GM18870 (cell line): ENCODE results near the gene SPOP.
"Not testable (repeated sequence)": the region's sequence is repeated elsewhere in the genome, so short reads cannot be mapped to it uniquely, and the experiment has no call there.

ENCODE experiments used
- ATAC-seq: cut with Tn5 transposase; IDR thresholded peaks from one replicate; pipeline ENCODE4 v1.9.1; 2021; ENCODE audit warnings: moderate library complexity; ENCODE audit not compliant: unreplicated experiment

Gene SPOP

DNA sequence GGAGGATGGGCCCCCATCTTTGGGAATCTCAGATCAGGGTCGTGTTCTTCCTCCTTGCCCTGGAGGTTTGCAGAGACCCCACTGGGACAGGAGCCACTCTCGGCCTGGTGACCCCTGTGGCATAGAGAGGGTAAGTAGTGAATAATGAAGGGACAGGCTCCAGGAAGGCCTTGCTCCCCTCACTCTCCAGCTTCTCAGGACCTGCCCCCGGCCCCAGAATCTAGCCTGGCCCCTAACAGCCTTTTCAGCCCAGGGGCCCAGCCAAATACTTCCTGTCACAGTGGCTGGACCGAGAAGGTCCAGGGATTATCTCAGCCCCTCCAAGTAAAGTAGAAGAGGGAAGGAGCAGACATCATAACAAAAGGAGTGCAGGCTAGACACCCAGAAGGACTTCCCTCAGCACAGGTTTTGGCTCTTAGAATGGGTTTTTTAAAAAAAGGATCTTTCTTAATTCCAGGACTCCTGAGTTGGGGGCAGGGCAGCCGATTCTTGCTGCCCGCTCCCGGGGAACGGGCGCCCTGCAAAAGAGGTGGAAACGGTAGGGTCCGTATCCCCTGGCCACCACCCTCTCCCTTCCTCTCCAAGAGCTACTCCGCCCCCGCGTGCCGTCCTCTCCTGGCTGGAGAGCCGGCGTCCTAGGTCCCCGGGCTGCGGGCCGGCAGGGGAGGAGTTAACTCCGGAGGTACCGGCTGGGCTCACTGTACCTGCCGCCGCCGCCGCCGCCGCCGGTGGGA, 102.8 kb downstream of the SPOP start:
- ATAC-seq: no peak

GRCh38 chr17:49574323-49574781, 103.5 kb downstream of the SPOP start:
- no peak for ATAC-seq

- no peak for ATAC-seq
Observed at GRCh38 chr17:49573510-49574322, 104.2 kb downstream of the SPOP start.

- ATAC-seq: no peak
Observed at GRCh38 chr17:49572806-49573420, 105.0 kb downstream of the SPOP start.

DNA sequence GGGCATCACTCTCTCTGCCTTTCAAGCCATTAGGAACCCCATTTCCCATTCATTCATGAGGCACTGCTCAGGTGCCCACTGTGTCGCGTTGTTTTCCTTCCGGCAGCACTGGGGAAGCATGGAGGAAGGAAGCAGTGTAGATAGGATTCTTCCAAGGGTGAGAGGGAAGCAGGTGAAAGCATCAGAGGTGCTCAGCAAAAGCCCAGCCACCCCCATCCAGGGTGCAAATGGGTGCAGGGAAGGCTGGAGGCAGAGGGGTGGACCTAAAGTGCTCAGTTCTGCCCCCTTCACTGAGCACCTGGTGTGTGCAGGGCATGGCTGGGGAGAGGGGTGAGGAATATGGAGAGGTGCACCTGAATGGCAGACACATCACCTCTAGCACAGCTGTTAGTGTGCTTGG, 105.7 kb downstream of the SPOP start:
- ATAC-seq: no peak

- no peak for ATAC-seq
Observed at GRCh38 chr17:49571764-49572163, 106.1 kb downstream of the SPOP start.

- no peak for ATAC-seq
Observed at GRCh38 chr17:49571283-49571682, 106.6 kb downstream of the SPOP start.

DNA sequence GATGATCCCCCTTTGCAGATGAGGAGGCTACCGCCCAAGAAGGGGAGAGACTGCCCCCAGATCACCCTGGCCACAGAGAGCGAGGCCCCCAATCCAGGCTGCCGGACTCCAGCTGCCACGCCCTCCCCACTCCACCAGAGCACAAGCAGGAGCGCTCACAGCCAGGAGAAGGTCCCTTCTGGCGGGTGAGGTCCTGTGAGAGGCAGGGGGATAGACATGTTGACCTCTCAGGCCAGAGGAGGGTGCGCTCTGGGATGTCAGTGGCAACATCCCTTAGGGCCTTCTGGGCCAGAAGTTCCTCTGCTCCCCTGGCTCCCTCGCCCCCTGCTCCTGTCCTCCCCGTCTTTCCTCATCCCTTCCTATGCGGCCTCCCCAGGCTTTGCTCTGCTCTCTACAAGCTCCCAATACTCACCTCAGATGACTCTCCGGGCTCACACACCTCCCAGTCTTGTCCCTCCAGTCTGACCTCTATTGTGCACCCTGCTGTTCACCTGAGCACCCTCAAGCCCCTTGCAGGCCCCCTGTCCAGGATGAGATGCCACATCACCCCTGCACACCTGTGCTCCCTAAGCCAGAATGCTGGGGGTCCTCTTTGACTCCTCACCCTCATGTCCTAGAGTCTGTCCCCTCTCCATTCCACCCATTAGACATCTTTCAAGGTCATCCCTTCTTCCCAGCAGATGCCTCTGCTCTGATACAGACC, 107.2 kb downstream of the SPOP start:
- no peak for ATAC-seq

- ATAC-seq: not testable (repeated sequence)
Observed at GRCh38 chr17:49568695-49569047, 109.2 kb downstream of the SPOP start.

DNA sequence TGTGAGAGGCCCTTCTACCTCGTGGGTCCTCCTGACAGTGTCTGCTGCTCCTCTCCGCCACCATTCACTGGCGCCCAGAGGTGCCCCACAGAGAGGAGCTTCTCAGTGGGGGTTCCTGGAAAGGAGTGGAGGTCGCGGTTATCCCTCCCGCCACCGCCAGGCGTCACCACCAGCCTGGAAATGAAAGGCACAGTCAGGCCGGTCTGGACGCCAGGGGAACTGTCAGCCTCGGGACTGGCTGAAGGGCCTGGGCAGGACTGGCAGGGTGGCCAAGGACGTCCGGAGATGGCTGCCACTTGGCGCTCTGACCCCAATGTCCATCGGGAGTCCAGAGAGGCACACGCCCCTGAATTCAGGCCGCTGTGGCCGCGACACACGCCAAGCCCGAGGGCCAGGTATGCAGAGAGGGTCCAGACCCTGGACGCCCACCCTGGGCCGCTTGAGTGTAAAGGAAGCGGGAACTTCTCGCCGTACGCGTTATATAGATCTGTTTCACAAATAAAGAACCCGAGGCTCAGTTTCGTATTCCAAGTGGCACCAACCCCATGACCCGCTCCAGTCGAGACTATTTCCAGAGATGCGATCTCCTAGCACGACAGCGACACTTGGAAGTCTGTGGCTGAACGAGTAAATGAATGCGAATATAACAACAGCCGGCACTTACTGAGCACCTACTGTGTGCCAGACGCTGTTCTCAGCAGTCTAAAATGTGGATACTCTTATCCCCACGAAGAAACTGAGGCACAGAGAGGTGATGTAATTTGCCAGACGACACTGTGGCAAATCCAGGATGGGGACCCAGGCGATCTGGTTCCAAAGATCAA, 109.8 kb downstream of the SPOP start:
- no peak for ATAC-seq

DNA sequence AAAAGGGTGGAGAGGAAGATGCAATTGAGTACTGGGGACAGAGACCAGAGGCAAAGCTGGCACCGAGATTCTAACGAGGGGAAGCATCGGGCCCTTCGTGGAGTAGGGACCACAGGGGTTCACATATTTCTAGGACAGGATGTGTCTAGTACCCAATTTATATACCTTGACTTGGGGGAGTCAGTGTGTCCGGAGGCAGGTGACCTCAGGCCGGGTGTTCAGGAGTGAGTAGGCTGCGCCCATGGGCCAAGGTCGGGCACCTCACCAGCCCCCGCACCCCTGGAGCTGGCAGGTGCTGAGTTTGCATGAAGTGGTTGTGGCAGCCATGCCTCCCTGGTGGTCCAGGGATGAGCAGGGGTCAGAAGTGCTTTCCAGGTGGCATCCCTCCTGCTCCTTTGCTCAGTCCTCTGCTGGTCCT, 110.8 kb downstream of the SPOP start:
- ATAC-seq: no peak

DNA sequence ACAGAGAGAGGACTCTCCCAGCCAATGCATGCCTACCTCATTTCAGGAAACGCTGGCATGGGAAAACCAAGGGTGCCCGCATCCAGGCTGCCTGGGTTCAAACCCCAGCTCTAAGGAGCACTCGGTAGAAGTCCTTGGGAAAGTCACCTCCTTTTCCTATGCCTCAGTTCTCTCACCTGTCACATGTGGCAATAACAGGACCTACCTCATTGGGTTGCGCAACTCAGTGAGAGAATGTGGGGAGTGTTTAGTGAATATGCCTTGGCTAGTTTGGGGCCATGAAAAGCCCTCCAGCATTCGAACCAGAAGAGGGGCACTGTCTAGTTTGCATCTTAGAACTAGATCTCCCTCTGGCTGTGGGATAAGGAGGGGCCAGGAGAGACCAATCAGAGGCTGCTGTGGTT, 111.2 kb downstream of the SPOP start:
- ATAC-seq: no peak

DNA sequence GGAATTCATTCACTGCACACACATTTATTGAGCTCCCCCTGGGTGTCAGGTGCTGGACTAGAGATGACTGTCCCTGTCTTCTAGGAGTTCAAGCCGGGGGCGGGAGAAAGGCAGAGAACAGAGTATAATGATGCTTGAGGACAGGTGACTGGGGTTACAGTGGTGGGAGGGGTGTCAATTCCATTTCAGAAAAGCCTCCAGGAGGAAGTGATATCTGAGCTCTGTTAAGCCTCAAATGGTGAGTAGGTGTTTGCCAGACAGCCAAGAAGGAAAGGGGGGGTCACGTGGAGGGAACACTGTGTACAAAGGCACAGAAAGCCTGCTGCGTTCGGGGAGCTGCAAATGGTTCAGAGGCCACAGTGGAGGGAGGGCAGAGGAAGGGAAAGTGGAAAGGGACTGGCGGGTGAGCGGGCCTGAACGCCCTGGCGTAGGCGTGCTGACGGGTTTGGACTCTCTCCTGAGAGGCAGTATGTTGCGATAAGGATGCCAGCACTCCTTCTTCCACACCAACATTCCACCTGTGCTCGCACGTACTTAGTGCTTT, 111.9 kb downstream of the SPOP start:
- no peak for ATAC-seq

DNA sequence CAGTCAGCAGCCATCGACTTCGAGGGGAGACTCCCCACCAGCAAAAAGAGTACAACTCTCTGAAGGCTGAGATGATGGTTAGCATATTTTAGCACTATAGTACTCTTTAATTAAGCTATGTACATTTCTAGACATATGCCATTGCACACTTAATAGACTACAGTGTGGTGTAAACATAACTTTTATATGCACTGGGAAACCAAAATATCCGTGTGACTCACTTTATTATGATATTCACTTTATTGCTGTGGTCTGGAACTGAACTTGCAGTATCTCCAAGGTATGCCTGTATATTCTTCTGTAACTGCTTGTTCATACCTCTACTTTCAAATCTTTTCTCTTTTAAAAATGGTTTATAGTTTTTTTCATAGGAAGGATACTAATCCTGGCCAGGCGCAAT, 113.3 kb downstream of the SPOP start:
- ATAC-seq: no peak

DNA sequence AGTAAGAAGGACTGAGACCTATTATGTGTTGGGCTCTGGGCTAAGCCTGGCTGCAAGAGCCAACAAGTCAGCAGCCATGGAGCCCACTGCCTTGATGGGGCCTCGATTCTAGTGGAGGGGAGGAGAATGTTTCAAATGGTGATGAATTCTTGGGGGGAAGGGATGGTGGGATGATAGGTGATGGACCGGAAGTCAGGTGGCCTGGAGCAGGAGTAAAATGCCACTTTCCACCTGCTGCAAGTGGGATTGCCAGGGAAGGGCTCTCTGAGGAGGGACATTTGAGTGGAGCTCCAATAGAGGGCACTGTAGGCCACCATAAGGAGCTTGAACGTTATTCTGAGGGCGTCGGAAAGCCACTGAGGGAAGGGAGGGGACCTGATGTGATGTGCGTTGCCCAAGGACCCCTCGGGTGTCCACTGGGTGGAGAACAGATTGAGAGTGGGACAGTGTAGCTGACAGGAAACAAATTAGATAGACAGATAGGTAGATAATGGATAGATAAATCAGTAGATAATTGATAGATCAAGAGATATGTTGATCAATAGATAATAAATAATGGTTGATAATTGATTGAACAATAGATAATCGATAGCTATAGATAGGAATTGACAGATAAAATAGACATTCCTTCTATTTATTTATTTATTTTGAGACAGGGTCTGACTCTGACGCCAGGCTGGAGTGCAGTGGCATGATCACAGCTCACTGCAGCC, 120.4 kb downstream of the SPOP start:
- ATAC-seq: no peak

GRCh38 chr17:49556223-49556943, 121.5 kb downstream of the SPOP start:
- no peak for ATAC-seq

- ATAC-seq: no peak
Observed at GRCh38 chr17:49555495-49556222, 122.2 kb downstream of the SPOP start.
